ENCODE data around the gene UBE2G1.
"Not testable (repeated sequence)": the region's sequence is repeated elsewhere in the genome, so short reads cannot be mapped to it uniquely, and the experiment has no call there.

UBE2G1 gene

DNA sequence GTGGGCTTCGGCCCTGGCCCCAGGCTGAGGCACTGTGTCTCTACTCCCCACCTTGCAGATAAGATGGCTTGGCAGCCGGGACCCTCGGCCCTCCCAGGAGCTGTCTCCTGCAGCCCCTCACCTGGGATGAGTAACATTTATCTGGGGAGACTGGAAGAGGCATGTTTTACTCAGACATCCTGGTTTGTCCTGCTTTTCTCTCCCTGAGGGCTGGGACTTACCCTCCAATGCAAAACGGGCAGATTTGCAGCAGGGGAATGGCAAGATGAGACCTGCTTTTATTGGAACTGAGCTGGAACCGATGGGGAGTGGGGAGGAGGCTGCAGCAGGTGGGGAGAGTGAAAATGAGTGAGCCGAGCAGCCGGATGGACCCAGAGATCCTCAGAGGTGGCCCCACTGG lies 27.3 kb upstream of the UBE2G1 start:
- H3K27ac Mint-ChIP-seq = no peak overlapping the region
- no peak overlapping the region for H3K4me3 Mint-ChIP-seq
- peaks cover 10 to 12% of the 10 kb centered on the region in 2 donors for H3K4me1 Mint-ChIP-seq (ENCODE audit: low read depth in 2 of 2)
- H3K9me3 Mint-ChIP-seq = no peaks in the 10 kb centered on the region
- no peak for DNase-seq
- H3K27me3 Mint-ChIP-seq = no peaks in the 10 kb centered on the region
- H3K36me3 Mint-ChIP-seq (ENCODE audit: insufficient read depth) = peaks cover 3% of the 10 kb centered on the region
- ATAC-seq (replicated peaks) = no peak

- no peaks in the 10 kb centered on the region for H3K27me3 Mint-ChIP-seq
- H3K36me3 Mint-ChIP-seq (ENCODE audit: insufficient read depth) = peaks cover 4% of the 10 kb centered on the region
- no peak overlapping the region for H3K4me3 Mint-ChIP-seq
- H3K4me1 Mint-ChIP-seq (ENCODE audit: low read depth in 2 of 2) = no peaks in the 10 kb centered on the region
- ATAC-seq (replicated peaks) = no peak
- DNase-seq = no peak
- H3K9me3 Mint-ChIP-seq = no peaks in the 10 kb centered on the region
- no peak overlapping the region for H3K27ac Mint-ChIP-seq
Measured at GRCh38 chr17:4389079-4389478, 22.6 kb upstream of the UBE2G1 start.

- H3K4me1 Mint-ChIP-seq (ENCODE audit: low read depth in 2 of 2) = no peaks in the 10 kb centered on the region
- DNase-seq = no peak
- H3K27ac Mint-ChIP-seq = no peak overlapping the region
- no peaks in the 10 kb centered on the region for H3K27me3 Mint-ChIP-seq
- peaks cover 4% of the 10 kb centered on the region for H3K36me3 Mint-ChIP-seq (ENCODE audit: insufficient read depth)
- H3K4me3 Mint-ChIP-seq = no peak overlapping the region
- ATAC-seq (replicated peaks) = no peak
- H3K9me3 Mint-ChIP-seq = no peaks in the 10 kb centered on the region
Measured at GRCh38 chr17:4387137-4387536, 20.7 kb upstream of the UBE2G1 start.

DNA sequence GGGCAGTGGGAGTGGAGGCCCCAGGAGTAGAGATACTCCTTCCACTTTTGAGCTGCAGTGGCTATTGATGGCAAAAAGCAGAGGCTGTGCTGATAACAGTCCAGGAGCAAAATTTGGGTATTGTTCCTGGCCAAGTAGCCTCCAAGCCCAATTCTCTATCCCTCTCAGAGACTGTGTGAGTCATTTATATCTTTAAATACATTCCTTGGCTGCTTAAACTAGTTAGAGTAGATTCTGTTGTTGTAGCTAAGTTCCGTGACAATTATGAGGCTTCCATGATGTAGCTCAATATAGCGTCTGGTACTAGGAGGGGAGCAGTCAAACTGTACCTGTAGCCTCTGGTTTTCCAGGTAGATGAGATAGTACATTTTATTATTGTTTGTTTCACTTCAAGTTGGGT lies 19.9 kb upstream of the UBE2G1 start:
- no peak overlapping the region for H3K27ac Mint-ChIP-seq
- H3K36me3 Mint-ChIP-seq (ENCODE audit: insufficient read depth) = peaks cover 4% of the 10 kb centered on the region
- H3K4me1 Mint-ChIP-seq (ENCODE audit: low read depth in 2 of 2) = no peaks in the 10 kb centered on the region
- H3K27me3 Mint-ChIP-seq = no peaks in the 10 kb centered on the region
- no peaks in the 10 kb centered on the region for H3K9me3 Mint-ChIP-seq
- no peak overlapping the region for H3K4me3 Mint-ChIP-seq
- DNase-seq = no peak
- ATAC-seq (replicated peaks) = no peak

DNA sequence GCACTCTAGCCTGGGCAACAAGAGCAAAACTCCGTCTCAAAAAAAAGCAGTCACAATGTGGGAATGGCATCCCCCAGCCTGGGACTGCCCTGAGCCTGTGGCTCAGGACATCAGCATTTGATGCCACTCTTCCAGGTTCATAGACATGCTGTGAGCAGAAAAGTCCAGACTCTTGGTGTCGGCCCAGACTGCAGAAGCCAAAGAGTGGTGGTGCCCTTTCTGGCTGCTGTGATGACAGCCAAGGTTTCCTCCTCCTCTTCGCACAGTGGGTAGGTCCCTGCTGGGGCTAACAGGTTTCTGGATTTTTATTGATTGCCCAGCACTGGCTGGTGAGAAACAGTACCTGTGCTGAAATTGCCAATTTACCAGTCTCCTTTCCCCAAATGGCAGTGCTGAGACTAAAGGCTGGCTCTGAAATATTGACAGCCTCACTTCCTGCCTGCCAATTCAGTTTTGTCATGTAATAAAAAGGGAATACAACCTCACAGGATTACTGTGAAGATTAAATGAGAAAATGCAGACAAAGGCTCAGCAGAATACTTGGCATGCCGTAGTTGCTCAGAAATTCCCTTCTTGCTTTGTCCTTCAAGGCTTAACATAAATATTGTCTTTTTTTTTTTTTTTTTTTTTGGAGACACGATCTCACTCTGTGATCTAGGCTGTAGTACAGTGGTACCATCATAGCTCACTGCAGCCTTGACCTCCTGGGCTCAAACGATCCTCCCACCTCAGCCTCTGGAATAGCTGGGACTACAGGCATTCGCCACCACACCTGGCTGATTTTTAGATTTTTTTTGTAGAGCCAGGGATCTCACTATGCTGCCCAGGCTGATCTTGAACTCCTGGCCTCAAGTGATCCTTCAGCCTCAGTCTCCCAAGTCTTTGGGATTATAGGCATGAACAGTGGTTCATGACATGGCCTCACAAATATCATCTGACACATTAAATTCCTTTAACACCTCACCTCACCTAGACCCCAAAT lies 15.5 kb upstream of the UBE2G1 start:
- H3K4me3 Mint-ChIP-seq = no peak overlapping the region
- ATAC-seq (replicated peaks) = no peak
- H3K27ac Mint-ChIP-seq = no peak overlapping the region
- no peaks in the 10 kb centered on the region for H3K9me3 Mint-ChIP-seq
- H3K27me3 Mint-ChIP-seq = no peaks in the 10 kb centered on the region
- H3K4me1 Mint-ChIP-seq (ENCODE audit: low read depth in 2 of 2) = peaks cover 4 to 5% of the 10 kb centered on the region in 2 donors
- peaks cover 3% of the 10 kb centered on the region for H3K36me3 Mint-ChIP-seq (ENCODE audit: insufficient read depth)
- no peak for DNase-seq

DNA sequence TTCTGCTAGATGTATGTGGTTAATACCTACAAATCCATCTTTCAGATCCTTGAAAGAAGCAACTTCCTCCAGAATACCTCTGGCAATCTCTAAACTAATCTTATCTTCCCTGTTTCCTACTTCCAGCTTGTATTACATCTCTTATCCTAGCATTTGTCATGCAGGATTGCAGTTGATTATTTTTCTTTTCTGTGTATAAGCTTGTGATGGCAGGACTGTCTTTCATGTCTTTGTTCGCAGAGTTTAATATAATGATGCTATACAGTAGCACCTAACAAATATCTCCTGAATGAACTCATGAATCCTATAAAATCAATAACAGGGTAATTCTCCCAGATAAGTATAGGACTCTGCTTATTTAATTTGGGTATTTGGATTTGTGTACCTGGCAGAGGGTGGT lies 12.2 kb upstream of the UBE2G1 start:
- H3K36me3 Mint-ChIP-seq (ENCODE audit: insufficient read depth) = peaks cover 3% of the 10 kb centered on the region
- H3K4me3 Mint-ChIP-seq = no peak overlapping the region
- no peaks in the 10 kb centered on the region for H3K9me3 Mint-ChIP-seq
- ATAC-seq (replicated peaks) (no peak), DNase-seq (no peak)
- no peaks in the 10 kb centered on the region for H3K27me3 Mint-ChIP-seq
- H3K27ac Mint-ChIP-seq = no peak overlapping the region
- H3K4me1 Mint-ChIP-seq (ENCODE audit: low read depth in 2 of 2) = peaks cover 13 to 17% of the 10 kb centered on the region in 2 donors

GRCh38 chr17:4377247-4377646 lies 10.8 kb upstream of the UBE2G1 start:
- DNase-seq; H3K9me3 Mint-ChIP-seq; H3K36me3 Mint-ChIP-seq (ENCODE audit: insufficient read depth); ATAC-seq (replicated peaks); H3K27me3 Mint-ChIP-seq: not testable (repeated sequence)
- Mint-ChIP-seq H3K4me3 (peak overlapping the region; percentile 8 to 19), H3K4me1 (ENCODE audit: low read depth in 2 of 2) (peaks cover 13 to 21% of the 10 kb centered on the region in 2 donors), H3K27ac (peak overlapping the region; percentile 65 to 73)

DNA sequence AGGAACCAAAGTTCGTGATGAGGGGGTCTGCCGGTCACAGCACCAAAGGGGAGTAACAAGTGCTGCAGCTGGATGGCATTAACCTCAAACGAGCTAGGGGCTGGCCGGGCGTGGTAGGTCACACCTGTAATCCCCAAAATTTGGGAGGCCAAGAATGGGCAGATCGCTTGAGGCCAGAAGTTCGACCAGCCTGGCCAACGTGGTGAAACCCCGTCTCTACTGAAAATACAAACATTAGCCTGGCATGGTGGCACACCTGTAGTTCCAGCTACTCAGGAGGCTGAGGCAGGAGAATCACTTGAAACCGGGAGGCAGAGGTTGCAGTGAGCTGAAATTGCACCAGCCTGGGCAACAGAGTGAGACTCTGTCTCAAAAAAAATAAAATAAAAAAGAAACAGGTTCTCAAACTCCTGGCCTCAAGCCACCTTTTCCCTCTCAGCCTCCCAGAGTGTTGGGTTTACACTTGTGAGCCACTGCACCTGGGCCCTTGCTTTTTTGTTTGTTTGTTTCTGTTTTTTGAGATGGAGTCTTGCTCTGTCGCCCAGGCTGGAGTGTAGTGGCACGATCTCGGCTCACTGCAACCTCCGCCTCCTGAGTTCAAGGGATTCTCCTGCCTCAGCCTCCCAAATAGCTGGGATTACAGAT lies 9.4 kb upstream of the UBE2G1 start:
- H3K36me3 Mint-ChIP-seq (ENCODE audit: insufficient read depth); ATAC-seq (replicated peaks); H3K27me3 Mint-ChIP-seq; H3K9me3 Mint-ChIP-seq; DNase-seq: not testable (repeated sequence)
- H3K4me1 Mint-ChIP-seq (ENCODE audit: low read depth in 2 of 2) = peaks cover 13 to 21% of the 10 kb centered on the region in 2 donors
- H3K4me3 Mint-ChIP-seq = peak overlapping the region in 1 of 2 donors; percentile 61
- H3K27ac Mint-ChIP-seq = peak overlapping the region; percentile 71 to 76

GRCh38 chr17:4375039-4375748 lies 8.7 kb upstream of the UBE2G1 start:
- Mint-ChIP-seq H3K27me3 (no peaks in the 10 kb centered on the region), H3K36me3 (ENCODE audit: insufficient read depth) (peaks cover 3% of the 10 kb centered on the region), H3K9me3 (no peaks in the 10 kb centered on the region), H3K4me3 (peak overlapping the region; percentile 36 to 61), H3K4me1 (ENCODE audit: low read depth in 2 of 2) (peaks cover 13 to 21% of the 10 kb centered on the region in 2 donors), H3K27ac (peak overlapping the region; percentile 71 to 76)
- DNase-seq (peak in 2 of 3 experiments; percentile 3 to 14), ATAC-seq (replicated peaks) (peak; percentile 97)

- Mint-ChIP-seq H3K4me1 (ENCODE audit: low read depth in 2 of 2) (peaks cover 10 to 17% of the 10 kb centered on the region in 2 donors), H3K27ac (no peak overlapping the region), H3K36me3 (ENCODE audit: insufficient read depth) (peaks cover 6% of the 10 kb centered on the region), H3K27me3 (no peaks in the 10 kb centered on the region), H3K4me3 (peak overlapping the region in 1 of 2 donors; percentile 28), H3K9me3 (no peaks in the 10 kb centered on the region)
- ATAC-seq (replicated peaks) = no peak
- no peak for DNase-seq
Measured at GRCh38 chr17:4369557-4370230, 3.2 kb upstream of the UBE2G1 start.

DNA sequence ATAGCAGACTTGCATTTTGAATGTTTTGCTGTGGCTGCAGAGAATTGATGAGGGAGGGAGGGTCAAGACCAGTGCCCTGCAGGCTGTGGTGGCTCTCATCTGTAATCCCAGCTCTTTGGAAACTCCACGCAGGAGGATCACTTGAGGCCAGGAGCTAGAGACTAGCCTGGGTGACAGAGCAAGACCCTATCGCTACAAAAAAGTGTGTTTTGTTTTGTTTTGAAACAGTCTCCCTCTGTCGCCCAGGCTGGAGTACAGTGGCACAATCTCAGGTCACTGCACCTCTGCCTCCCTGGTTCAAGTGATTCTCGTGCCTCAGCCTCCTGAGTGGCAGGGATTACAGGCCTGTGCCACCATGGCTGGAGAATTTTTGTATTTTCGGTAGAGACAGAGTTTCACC lies 1.9 kb upstream of the UBE2G1 start:
- Mint-ChIP-seq H3K4me3 (no peak overlapping the region), H3K36me3 (ENCODE audit: insufficient read depth) (peaks cover 16% of the 10 kb centered on the region), H3K9me3 (no peaks in the 10 kb centered on the region), H3K4me1 (ENCODE audit: low read depth in 2 of 2) (peaks cover 17 to 20% of the 10 kb centered on the region in 2 donors), H3K27me3 (no peaks in the 10 kb centered on the region), H3K27ac (no peak overlapping the region)
- DNase-seq (no peak), ATAC-seq (replicated peaks) (no peak)

- peaks cover 19 to 27% of the 10 kb centered on the region in 2 donors for H3K4me1 Mint-ChIP-seq (ENCODE audit: low read depth in 2 of 2)
- H3K4me3 Mint-ChIP-seq = peak overlapping the region in 1 of 2 donors; percentile 66
- peaks cover 25% of the 10 kb centered on the region for H3K36me3 Mint-ChIP-seq (ENCODE audit: insufficient read depth)
- not testable (repeated sequence) for ATAC-seq (replicated peaks); H3K27me3 Mint-ChIP-seq; DNase-seq; H3K9me3 Mint-ChIP-seq
- peak overlapping the region; percentile 70 to 89 for H3K27ac Mint-ChIP-seq
Measured at GRCh38 chr17:4367177-4367576, 702 bp upstream of the UBE2G1 start.
